Transverse colon (tissue), 4 donors: ENCODE measurements around the gene WDR26. TPM values are rescaled to one million over a fixed set of nuclear protein-coding genes. Genes with fewer than 3 reads are reported as not detected.

Source experiments
- DNase-seq: peaks from one replicate; pipeline ENCODE4 v3.0.0-alpha.2; 2019
- H3K27ac ChIP-seq, 4 donors: fragments of 200-600 bp; sonication (generic); 2 replicates each; pipeline ENCODE4 v1.5.1; 2016 to 2018; ENCODE audit warnings: inconsistent platforms in 4 of 4
- H3K27me3 ChIP-seq: fragments of 200-600 bp; sonication (generic); 2 replicates; pipeline ENCODE4 v1.5.1; 2017; ENCODE audit warnings: inconsistent platforms
- H3K36me3 ChIP-seq, 4 donors: fragments of 200-600 bp; sonication (generic); 2 replicates each; pipeline ENCODE4 v1.5.1; 2017 to 2019; ENCODE audit warnings: inconsistent platforms in 4 of 4
- H3K4me1 ChIP-seq, 4 donors: fragments of 200-600 bp; sonication (generic); 2 replicates each; pipeline ENCODE4 v1.5.1; 2017 to 2020; ENCODE audit warnings: inconsistent platforms in 4 of 4
- H3K4me3 ChIP-seq, 4 donors: fragments of 200-600 bp; sonication (generic); 1 replicate in 1 of 4; 2 replicates in 3 of 4; pipeline versions ENCODE4 v1.5.1 to v1.6.1; 2017 to 2019; ENCODE audit warnings: inconsistent platforms in 4 of 4
- H3K9me3 ChIP-seq, 2 donors: fragments of 200-600 bp; sonication (generic); 2 replicates each; pipeline ENCODE4 v1.5.1; 2017 to 2019; ENCODE audit warnings: inconsistent platforms in 2 of 2
- EP300 ChIP-seq: sonication (generic); formaldehyde crosslinking; IDR thresholded peaks from one replicate; pipeline ENCODE4 v1.6.1; 2017; ENCODE audit warnings: antibody characterized with exemption, low read depth
- POLR2A ChIP-seq: fragments of 450-650 bp; IDR thresholded peaks from one replicate; pipeline ENCODE4 v1.6.1; 2016; ENCODE audit warnings: antibody characterized with exemption, mild to moderate bottlenecking, moderate library complexity
- POLR2AphosphoS5 ChIP-seq, 3 donors: sonication (generic); formaldehyde crosslinking; IDR thresholded peaks; one replicate each; pipeline ENCODE4 v1.6.1; 2016; ENCODE audit warnings: antibody characterized with exemption in 3 of 3
- WGBS, 2 donors: methylation state at CpG; one replicate each; pipeline ENCODE4 v1.1.5; 2018; ENCODE audit warnings: low coverage in 1 of 2; 5-methylcytosine and 5-hydroxymethylcytosine counted together
- in situ Hi-C, 4 donors: fragments of 200-750 bp; cut with MboI; loops; one replicate each; pipeline versions ENCODE4 v1.15.0 to v1.15.1; 2017; ENCODE audit warnings: low sequenced_read_pairs in 3 of 4, low pct_ligation_motif_present in 1 of 4, low pct_unique_long_range_greater_than_20kb in 1 of 4
- intact Hi-C: fragments of 100-400 bp; cut with DNase I; formaldehyde crosslinking; loops from one replicate; pipeline ENCODE4 v1.15.1; 2023; ENCODE audit warnings: low total_unique reads
- small RNA-seq, 4 donors: library from RNA; depleted of rRNA; stranded (forward); fragments of <200 nt; gene quantifications; one replicate each; pipeline ENCODE3, GENCODE V24; 2016
- total RNA-seq, 4 donors: library from RNA; depleted of rRNA; stranded (reverse); fragments of >200 nt; gene quantifications; one replicate each; pipeline ENCODE4 v1.1.0, GENCODE V29; 2016
- TF ChIP-seq, protein P1 (sequence below), 5 experiments: fragments of 200-600 bp in 3 of 5; fragments of 450-650 bp in 2 of 5; sonication (generic) in 3 of 5; IDR thresholded peaks; 1 replicate in 2 of 5; 2 replicates in 3 of 5; pipeline ENCODE4 v1.5.1; 2016 to 2017; ENCODE audit warnings: antibody characterized with exemption in 5 of 5, inconsistent platforms in 3 of 5, mild to moderate bottlenecking in 2 of 5, moderate library complexity in 1 of 5

Gene WDR26
- total RNA-seq, 4 donors from 2014 or later: 77.4 to 127 (median 109) TPM

GRCh38 chr1:224339442-224340033 lies 95.1 kb downstream of the WDR26 start:
- no peaks in the 10 kb centered on the region for H3K36me3 ChIP-seq
- no peak for DNase-seq
- H3K4me3 ChIP-seq: no peak overlapping the region
- H3K4me1 ChIP-seq: peaks cover 0 to 6% (median 3%) of the 10 kb centered on the region in 4 donors
- 26 to 57% methylated on average over 1 to 4 of the region's 4 CpGs for WGBS, 2 donors
- no peak overlapping the region for H3K27ac ChIP-seq
- peaks cover 4% of the 10 kb centered on the region for H3K27me3 ChIP-seq
- intact Hi-C loops (loop anchor here (10.0 kb wide), 1 partner anchor 155 kb away; the partner anchor contains the start of gene DEGS1), in situ Hi-C loops (loop anchor here in 2 of 4 donors (10.0 to 25.0 kb wide), 2 partner anchors 225 to 527 kb away; partner anchors contain the start of gene FBXO28 (in 1 of the 2))
- TF ChIP-seq EP300 (no peak), POLR2A (no peak), POLR2AphosphoS5 (IDR thresholded peaks at IDR 0.05) (no peak)
- TF ChIP-seq, protein P1, sequence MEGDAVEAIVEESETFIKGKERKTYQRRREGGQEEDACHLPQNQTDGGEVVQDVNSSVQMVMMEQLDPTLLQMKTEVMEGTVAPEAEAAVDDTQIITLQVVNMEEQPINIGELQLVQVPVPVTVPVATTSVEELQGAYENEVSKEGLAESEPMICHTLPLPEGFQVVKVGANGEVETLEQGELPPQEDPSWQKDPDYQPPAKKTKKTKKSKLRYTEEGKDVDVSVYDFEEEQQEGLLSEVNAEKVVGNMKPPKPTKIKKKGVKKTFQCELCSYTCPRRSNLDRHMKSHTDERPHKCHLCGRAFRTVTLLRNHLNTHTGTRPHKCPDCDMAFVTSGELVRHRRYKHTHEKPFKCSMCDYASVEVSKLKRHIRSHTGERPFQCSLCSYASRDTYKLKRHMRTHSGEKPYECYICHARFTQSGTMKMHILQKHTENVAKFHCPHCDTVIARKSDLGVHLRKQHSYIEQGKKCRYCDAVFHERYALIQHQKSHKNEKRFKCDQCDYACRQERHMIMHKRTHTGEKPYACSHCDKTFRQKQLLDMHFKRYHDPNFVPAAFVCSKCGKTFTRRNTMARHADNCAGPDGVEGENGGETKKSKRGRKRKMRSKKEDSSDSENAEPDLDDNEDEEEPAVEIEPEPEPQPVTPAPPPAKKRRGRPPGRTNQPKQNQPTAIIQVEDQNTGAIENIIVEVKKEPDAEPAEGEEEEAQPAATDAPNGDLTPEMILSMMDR (IDR thresholded peaks at IDR 0.05): no peak
- peaks cover 16 to 19% of the 10 kb centered on the region in 2 donors for H3K9me3 ChIP-seq

DNA sequence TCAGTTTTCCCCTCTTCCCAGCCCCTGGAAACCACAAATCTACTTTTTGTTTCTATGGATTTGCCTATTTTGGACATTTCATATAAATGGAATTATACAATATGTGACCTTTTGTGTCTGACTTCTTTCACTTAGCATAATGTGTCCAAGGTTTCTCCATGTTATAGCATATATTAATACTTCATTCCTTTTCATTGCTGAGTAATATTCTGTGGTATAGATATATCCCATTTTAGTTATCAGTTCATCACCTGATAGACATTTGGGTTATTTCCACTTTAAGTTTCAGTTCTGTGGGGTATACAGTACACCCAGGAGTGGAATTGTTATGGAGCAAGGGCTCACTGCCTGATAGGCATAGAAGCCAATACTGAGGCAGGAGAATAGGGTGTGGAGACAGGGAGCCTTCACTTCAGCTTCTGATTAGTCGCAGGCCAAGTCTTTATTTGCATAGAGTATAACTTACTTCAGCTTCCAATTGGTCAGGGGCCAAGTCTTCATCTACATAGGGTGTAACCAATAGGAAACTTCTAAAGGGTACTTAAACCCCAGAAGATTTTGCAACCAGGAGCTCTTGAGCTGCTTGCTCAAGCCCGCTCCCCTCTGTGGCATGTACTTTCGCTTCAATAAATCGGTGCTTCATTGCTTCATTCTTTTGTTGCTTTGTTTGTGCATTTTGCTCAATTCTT lies 96.3 kb downstream of the WDR26 start:
- Histone ChIP-seq H3K4me3 (no peak overlapping the region), H3K27me3 (peaks cover 4% of the 10 kb centered on the region), H3K27ac (no peak overlapping the region), H3K4me1 (peaks cover 0 to 6% (median 3%) of the 10 kb centered on the region in 4 donors), H3K36me3 (no peaks in the 10 kb centered on the region), H3K9me3 (peaks cover 3 to 7% of the 10 kb centered on the region in 2 donors)
- intact Hi-C loops: loop anchor here (10.0 kb wide), 1 partner anchor 153 kb away; the partner anchor contains the start of gene DEGS1
- in situ Hi-C loops: loop anchor here in 2 of 4 donors (10.0 to 25.0 kb wide), 2 partner anchors 223 to 526 kb away; partner anchors contain the start of gene FBXO28 (in 1 of the 2)
- 95 to 96% methylated on average over 3 to 4 of the region's 4 CpGs for WGBS, 2 donors
- TF ChIP-seq EP300 (no peak), POLR2AphosphoS5 (IDR thresholded peaks at IDR 0.05) (no peak)
- DNase-seq: no peak

Small RNA genes lying within 50 kb of the gene (small RNA-seq; reads per million reads assigned to genes)
- 0 to 0.28 (median 0) reads per million in 4 donors for gene MIR4742

Other genes with a start within 250 kb of the WDR26 start
- gene NVL, start 104.6 kb downstream of the WDR26 start, total RNA-seq: 10 to 100 TPM; 35.9 to 52.3 (median 40.5) TPM
- 10 to 100 TPM; 33.0 to 48.7 (median 42.0) TPM for gene CNIH4, start 77.9 kb downstream of the WDR26 start, total RNA-seq
- 1 to 10 TPM in 1 of 4 donors, under 1 TPM in 1, not detected in 2; 0.68 to 1.1 TPM for gene CNIH3, start 181.5 kb upstream of the WDR26 start, total RNA-seq